NCI-H1694 (cell line): Measurements from ENCODE around the gene ATP2B2.
"Not testable (repeated sequence)": the region's sequence is repeated elsewhere in the genome, so short reads cannot be mapped to it uniquely, and the experiment has no call there.

Experiments used
- DNase-seq: peaks from one replicate; lab custom pipeline; 2025; lab: John Stamatoyannopoulos, UW

ATP2B2 gene

GRCh38 chr3:10382445-10382844, 122.9 kb downstream of the ATP2B2 start:
- not testable (repeated sequence) for DNase-seq

DNA sequence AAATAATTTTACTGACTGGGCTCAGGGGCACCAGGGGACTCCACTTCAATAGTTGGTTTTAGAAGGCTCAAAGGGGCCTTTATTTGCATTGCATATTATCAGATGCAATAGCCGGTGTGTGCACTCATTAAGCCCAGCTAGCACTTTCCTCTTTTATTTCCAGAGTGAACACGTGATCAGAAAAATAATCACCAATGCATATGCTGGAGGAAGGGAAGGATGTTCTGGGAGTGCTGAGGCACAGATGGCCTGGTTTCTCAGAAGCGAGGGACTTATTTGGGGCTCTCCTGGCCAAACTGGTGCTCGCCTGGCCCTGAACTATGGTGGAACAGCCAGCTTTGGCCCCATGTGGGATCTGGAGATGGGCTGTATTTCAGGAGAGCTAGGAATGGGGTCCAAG, 124.0 kb downstream of the ATP2B2 start:
- no peak for DNase-seq

- DNase-seq = no peak
Measured at GRCh38 chr3:10380906-10381305, 124.5 kb downstream of the ATP2B2 start.

DNA sequence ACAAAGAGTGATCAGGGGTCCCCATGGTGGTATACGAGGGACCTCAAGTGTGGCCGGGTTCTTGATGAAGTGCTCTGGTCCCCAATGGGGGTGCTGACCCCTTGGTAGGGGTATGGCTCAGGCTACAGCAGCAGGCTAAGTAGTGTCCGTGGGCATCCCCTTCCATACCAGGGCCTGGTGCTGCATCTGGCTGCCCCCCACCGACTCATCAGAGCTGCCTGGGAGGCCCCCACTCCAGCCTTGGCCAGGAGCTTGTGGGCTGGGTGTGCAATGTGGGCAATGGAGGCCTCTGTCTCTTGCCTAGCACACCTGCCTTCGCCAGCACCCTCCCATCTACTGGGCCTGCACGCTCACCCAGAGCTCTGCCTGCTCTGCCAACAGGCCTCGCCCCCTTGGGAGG, 125.4 kb downstream of the ATP2B2 start:
- DNase-seq = no peak

- DNase-seq = no peak
Measured at GRCh38 chr3:10379161-10379560, 126.2 kb downstream of the ATP2B2 start.

- DNase-seq = no peak
Measured at GRCh38 chr3:10378742-10379141, 126.6 kb downstream of the ATP2B2 start.

DNA sequence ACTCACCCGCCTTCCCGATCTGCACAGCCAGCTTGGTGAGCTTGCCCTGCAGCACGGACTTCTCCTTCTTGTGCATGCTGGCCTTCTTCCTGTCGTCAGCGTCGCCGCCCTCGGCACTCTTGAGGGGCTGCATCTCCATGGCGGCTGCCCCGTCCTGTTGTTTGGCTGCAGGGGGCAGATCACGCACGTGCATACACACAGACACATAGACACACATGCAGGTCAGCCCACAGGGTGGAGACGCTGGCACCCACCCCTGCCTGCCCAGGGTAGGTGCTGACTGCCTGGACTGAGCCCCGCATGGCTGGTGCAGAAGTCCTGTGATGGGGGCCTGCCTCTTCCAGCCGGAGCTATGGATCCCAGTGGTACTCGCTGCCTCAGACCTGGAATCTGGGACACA, 127.1 kb downstream of the ATP2B2 start:
- no peak for DNase-seq

DNA sequence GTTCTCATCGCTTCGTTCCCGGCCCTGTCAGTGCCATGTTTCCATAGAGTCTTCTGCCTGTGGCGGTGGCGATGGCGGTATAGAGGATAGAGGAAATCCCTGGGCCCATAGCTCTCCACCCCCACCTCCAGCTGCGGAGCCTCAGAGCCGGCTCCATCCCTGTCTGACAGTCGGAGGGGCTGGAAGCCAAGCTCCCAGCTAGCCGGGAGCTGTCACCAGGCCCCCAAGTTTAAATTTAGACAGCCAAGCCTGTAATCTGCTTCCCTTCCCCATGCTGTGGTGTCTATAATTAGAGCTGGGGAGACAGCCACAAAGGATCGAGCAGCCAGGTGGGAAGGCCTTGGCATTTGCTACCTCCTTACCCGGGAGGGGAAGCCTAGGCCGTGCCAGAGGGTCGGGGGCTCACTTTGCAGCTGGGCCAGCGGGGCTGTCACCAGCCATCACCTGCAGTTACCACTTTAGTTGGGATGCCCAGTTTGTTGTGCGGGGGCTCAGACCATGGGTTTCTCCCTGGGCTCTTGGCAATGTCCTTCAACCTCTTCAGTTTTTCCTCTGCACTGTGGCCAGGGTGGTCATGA, 128.1 kb downstream of the ATP2B2 start:
- DNase-seq = no peak

DNA sequence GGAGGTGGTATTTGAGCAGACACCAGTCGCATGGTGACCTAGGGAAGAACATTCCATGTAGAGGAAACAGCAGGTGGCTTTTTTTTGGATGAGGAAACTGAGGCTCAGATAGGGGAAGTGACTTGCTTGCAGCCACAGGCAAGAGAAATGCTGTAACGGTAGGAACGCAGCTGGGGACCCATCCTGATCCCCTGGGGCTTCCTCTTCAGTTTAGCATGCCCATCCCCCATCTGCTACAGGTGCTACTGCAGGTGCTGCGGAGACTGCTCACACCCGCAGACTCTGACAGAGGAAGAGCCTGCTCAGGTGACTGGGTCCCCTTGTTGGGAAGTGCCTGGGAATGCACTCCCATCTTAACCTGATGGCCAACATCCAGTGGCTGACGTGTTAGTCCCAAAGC, 129.0 kb downstream of the ATP2B2 start:
- no peak for DNase-seq

DNA sequence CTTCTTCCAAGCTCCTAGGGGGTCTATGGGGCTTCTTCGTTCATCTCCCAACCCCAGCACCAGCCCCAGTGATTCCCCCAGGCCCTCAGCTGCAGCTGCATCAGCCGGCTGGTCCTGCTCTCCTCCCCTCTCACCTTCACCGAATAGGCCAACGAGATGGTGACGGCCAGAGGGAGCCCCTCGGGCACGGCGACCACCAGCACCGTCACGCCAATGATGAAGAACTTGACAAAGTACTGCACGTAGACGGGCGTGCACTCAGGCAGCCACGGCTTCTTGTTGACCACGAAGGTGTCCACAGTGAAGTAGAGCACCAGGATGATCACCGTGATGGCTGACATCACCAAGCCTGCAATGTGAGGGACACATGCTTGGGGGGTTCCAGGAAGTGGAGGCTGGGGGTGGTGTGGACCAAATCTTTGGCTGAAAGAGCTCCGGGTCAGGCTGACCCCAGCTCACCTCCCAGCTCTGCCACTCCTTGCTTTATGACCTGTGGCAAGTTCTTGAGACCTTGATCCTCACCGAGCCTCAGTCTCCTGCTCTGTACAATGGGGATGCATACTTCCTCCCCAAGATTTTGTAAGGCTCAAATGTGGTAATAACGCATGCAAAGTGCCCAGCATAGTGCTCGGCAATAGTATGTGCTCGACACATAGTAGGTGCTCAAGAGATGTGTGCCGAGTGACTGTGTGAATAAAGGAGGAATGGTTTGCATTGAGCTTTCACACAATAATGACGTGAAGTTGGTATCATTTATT, 129.9 kb downstream of the ATP2B2 start:
- DNase-seq = no peak

DNA sequence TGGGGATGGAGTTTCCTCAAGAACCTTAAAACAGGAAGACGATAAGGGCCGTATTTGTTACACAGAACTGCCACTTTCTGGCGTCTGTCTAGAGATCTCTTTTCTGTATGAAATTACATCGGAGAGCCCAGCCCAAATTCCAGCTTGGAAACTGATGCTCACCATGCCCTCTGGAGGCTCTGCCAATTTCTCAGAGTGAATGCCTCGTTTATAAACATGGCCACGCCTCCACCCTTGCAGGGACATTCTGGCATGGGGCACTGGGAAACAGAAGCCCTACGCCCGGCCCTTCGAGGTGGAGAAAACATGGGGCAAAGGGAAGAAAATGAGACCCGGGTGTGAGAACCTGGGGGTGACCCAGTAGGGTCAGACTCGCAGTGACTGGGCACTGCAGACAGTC, 131.1 kb downstream of the ATP2B2 start:
- DNase-seq = no peak

GRCh38 chr3:10373686-10374261, 131.6 kb downstream of the ATP2B2 start:
- no peak for DNase-seq

DNA sequence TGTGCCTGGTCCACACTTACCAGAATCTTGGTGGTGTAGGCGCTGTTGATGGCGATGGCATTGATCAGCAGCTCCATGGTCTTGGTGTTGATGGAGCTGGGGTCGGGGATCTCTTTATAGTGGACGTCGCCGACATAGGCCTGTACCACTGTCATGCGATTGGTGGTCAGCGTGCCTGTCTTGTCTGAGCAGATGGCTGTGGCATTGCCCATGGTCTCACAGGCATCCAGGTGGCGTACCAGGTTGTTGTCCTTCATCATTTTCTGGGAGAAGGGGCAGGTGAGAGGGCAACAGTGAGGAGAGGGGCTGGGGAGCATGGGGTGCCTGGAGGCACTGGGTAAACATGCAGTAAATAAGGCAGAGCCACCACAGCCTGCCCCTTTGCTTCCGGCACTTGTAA, 133.6 kb downstream of the ATP2B2 start:
- DNase-seq = no peak

DNA sequence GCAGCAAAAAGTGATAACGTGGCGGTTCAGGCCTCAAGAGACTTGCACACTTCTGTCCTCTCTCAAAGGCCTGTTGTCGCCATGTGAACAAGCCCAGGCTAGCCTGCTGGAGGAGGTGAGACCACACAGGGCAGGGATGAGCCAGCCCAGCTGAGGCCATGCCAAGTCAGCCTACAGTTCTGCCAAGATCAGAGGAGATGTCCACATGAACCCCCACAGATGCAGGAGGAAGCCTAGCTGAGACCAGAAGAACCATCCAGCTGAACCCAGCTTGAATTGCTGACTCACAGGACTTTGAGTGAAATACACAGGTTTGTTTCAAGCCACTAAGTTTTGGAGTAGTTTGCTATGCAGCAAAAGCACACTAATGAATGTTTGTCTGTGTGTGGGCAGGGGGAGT, 134.2 kb downstream of the ATP2B2 start:
- no peak for DNase-seq

- DNase-seq = no peak
Measured at GRCh38 chr3:10370429-10370828, 135.0 kb downstream of the ATP2B2 start.

DNA sequence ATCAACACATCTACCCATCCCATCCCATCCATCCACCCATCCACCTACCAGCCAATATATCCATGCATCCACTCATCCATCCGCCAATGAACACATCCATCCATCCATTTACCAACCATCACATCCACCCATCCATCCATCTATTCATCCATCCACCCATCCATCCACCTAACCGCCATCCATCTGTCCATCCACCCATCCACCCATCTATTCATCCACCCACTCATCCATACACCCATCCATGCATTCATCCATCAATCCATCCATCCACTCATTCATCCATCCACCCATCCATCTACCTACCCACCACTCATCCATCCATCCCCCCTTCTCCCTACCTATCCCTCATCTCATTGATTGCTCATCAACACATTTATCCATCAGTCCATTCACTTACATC, 136.9 kb downstream of the ATP2B2 start:
- no peak for DNase-seq

DNA sequence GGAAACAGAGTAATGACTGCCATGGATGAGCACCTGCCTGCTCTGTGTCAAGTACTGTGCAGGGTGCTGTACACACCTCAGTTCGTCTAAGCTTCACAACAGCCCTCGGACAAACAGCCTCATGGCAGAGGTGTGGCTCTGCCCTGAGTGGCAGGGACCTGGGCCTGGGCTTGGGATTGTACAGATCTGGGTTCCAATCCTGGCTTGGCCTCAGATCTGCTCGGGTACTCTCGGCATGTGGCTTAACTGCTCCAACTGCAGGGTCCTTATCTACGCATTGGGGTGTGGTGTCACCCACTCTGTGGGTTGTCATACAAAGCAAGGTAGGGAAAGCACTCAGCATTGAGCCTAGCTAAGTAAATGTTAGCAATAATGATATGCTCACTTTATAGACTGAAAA, 137.9 kb downstream of the ATP2B2 start:
- DNase-seq = no peak

DNA sequence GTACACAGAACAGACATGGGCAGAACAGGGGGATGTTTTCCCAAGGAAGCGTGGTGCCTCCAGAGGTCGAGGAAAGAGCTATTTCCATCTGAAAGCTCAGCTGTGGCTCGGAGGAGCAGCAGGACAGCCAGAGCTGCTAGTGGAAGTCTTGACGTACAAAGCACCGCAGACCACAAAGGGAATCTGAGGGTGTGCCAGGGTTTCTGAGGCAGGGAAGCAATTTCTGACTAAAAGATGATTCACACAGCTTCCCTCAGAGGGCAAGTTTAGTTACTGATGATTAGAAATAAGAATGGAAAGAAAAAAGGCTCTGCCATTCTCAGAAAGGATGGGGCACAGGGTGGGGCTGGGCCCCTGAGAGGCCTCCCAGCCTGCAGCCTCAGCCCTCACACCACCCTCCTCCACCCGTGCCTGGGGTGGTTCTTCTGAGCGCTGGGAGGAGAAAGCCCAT, 138.7 kb downstream of the ATP2B2 start:
- no peak for DNase-seq

DNA sequence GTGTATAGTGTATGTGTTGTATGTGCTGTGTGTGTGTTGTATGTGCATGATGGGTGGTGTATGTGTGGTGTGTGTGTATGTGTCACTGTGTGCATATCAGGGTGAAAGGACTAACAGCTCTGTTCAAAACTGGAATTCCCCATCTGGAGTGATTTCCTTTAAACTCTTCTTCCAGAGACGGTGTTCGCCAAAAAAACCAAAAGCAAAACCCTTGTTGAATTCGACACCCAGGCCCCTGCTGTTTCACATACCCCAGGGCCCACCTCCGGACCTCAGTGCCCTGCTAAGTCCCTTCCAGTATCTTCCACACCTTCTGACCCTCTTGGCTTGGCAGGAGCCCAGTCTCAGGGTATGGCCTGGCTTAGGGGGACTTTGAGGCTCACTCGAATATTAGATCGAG, 139.6 kb downstream of the ATP2B2 start:
- no peak for DNase-seq

- no peak for DNase-seq
Measured at GRCh38 chr3:10365316-10365715, 140.1 kb downstream of the ATP2B2 start.

GRCh38 chr3:10364806-10365205, 140.6 kb downstream of the ATP2B2 start:
- DNase-seq = no peak

DNA sequence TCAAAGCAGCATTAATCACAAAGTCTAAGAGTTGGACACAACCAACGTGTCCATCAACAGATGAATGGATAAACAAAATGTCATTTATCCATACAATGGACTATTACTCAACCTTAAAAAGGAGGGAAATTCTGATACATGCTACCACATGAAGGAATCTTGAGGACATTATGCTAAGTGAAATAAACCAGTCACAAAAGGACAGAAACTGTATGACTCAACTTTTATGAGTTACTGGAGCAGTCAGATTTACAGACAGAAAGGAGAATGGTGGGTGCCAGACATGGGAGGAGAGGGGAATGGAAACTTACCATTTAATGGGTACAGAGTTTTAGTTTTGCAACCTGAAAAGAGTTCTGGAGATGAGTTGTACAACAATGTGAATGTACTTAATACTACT, 141.5 kb downstream of the ATP2B2 start:
- DNase-seq = no peak

DNA sequence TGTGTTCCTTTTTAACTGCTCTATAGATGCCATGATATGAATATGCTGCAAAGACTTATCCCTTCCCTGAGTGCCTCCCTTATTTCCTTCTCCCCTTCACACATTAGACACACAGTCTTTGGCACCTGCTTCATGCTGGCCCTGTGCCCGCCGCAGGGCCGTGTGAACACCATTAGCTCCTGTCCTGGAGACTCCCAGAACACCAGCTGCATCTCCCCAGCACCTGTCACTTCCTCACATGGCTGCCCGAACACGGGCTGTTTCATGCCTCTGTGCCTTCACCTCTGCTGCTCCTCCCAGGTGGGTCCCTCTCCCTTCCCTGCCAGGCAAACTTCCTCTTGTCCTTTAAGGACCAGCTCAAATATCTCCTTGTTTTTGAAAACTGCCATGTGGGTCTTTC, 144.0 kb downstream of the ATP2B2 start:
- DNase-seq = no peak

DNA sequence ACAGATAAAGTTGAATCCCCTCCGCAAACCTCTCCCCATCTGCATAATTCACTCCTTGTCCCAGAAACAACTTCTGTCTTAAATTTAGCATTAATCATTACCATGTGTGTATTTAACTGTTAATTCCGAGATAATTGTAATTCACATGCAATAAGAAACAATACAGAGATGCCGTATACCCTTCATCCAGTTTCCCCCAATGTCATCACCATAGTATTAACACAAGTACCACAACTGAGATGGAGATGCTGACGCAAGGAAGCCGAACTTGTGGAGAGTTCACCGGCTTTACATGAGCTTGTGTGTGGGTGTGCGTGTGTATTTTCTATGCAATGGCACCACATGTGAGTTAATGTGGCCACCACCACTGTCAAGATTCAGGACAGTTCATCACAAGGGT, 144.9 kb downstream of the ATP2B2 start:
- no peak for DNase-seq
